Measurements from ENCODE around the gene TMEM236. TPM values are rescaled to one million over a fixed set of nuclear protein-coding genes. Genes with fewer than 3 reads are reported as not detected.
A peak's percentile ranks its signal among the peaks of the same experiment; 100 is the strongest.

TMEM236 gene
- total RNA-seq, 1 experiment from 2014 or later: 0.03 TPM

DNA sequence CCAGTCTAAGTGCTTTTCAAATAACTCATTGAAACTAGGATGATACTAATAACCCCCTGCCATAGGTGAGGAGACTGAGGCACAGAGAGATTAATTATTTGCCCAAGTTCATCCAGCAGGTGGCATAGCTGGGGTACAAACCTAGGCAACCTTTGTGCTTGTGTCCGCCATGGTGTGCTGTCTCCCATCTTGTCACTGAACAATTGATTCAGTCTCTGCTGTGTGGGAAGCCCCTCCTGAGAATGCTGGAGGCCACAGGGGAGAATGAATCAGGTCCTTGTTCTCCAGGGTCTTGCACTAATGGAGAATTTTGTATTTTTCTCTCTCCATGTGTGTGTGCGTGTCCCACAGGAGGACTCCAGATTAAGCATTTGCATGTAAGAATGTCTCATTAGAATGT, 15.8 kb upstream of the TMEM236 start:
- in situ Hi-C loops (cut with HindIII; ENCODE audit: low pct_unique_long_range_greater_than_20kb, low sequenced_read_pairs): no loop called here
- DNase-seq (ENCODE audit: low read depth, low spot score): peak; percentile 74

- in situ Hi-C loops (cut with HindIII; ENCODE audit: low pct_unique_long_range_greater_than_20kb, low sequenced_read_pairs): no loop called here
- peak; percentile 49 for DNase-seq (ENCODE audit: low read depth, low spot score)
Measured at GRCh38 chr10:17737027-17737965, 14.7 kb upstream of the TMEM236 start.

DNA sequence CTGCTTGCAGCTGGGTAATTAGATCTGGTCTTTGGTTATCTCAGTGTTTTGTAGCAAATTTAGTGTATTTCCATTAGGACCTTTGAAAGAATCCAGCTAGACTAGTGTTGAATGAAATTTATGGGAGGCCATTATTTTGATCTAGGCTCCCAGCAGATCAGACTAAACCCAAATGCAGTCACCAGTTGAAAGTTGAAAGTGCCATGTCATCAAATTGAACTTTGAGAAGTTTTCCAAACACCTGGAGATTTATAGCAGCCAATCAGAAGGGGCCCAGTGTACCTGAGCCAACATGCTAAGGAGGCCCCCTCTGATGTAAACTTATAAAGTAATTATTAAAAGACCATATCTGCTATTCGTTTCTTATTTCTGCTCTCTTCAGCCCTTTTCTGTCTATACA, 11.3 kb upstream of the TMEM236 start:
- in situ Hi-C loops (cut with HindIII; ENCODE audit: low pct_unique_long_range_greater_than_20kb, low sequenced_read_pairs): no loop called here
- DNase-seq (ENCODE audit: low read depth, low spot score): no peak

DNA sequence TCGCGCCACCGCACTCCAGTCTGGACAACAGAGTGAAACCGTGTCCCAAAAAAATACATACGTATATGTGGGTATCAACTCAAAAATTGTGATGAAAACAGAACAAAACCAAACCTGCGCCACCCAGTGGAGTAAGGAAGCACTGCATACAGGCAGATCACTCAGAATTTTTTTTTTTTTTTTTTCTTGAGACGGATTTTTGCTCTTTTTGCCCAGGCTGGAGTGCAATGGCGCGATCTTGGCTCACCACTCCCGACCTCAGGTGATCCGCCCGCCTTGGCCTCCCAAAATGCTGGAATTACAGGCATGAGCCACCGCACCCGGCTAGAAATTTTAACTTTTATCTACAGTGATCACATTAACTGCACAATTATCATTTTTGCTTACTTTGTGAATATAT, 9.1 kb upstream of the TMEM236 start:
- in situ Hi-C loops (cut with HindIII; ENCODE audit: low pct_unique_long_range_greater_than_20kb, low sequenced_read_pairs): no loop called here
- peak; percentile 66 for DNase-seq (ENCODE audit: low read depth, low spot score)

GRCh38 chr10:17743437-17743836, 8.6 kb upstream of the TMEM236 start:
- in situ Hi-C loops (cut with HindIII; ENCODE audit: low pct_unique_long_range_greater_than_20kb, low sequenced_read_pairs): no loop called here
- DNase-seq (ENCODE audit: low read depth, low spot score): no peak

- in situ Hi-C loops (cut with HindIII; ENCODE audit: low pct_unique_long_range_greater_than_20kb, low sequenced_read_pairs): no loop called here
- DNase-seq (ENCODE audit: low read depth, low spot score): no peak
Measured at GRCh38 chr10:17744341-17744861, 7.6 kb upstream of the TMEM236 start.

- DNase-seq (ENCODE audit: low read depth, low spot score): peak; percentile 3
- in situ Hi-C loops (cut with HindIII; ENCODE audit: low pct_unique_long_range_greater_than_20kb, low sequenced_read_pairs): no loop called here
Measured at GRCh38 chr10:17747883-17748550, 4.0 kb upstream of the TMEM236 start.

- in situ Hi-C loops (cut with HindIII; ENCODE audit: low pct_unique_long_range_greater_than_20kb, low sequenced_read_pairs): no loop called here
- no peak for DNase-seq (ENCODE audit: low read depth, low spot score)
Measured at GRCh38 chr10:17749890-17750289, 2.1 kb upstream of the TMEM236 start.

- DNase-seq (ENCODE audit: low read depth, low spot score): no peak
- in situ Hi-C loops (cut with HindIII; ENCODE audit: low pct_unique_long_range_greater_than_20kb, low sequenced_read_pairs): no loop called here
Measured at GRCh38 chr10:17756557-17757217, 4.7 kb downstream of the TMEM236 start.

- in situ Hi-C loops (cut with HindIII; ENCODE audit: low pct_unique_long_range_greater_than_20kb, low sequenced_read_pairs): no loop called here
- DNase-seq (ENCODE audit: low read depth, low spot score): no peak
Measured at GRCh38 chr10:17758200-17758599, 6.2 kb downstream of the TMEM236 start.

DNA sequence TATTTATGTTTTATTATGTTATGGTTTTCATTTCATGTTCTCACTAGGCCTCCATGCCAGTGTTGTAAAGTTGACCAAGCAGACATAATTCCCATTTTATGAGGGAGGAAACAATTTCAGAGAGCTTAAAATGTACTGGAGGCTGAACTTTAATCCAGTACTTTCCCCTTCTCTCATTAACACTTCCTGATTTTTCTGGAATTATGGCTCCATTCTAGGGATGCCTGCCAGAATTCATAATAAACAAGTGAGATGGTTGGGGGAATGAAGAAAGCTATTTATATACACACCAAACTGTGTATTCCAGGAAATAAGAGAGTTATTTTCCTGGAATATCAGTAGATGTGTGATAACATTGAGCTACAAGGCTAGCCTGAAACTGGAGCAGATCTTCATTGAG, 6.9 kb downstream of the TMEM236 start:
- in situ Hi-C loops (cut with HindIII; ENCODE audit: low pct_unique_long_range_greater_than_20kb, low sequenced_read_pairs): no loop called here
- DNase-seq (ENCODE audit: low read depth, low spot score): no peak

- no peak for DNase-seq (ENCODE audit: low read depth, low spot score)
- in situ Hi-C loops (cut with HindIII; ENCODE audit: low pct_unique_long_range_greater_than_20kb, low sequenced_read_pairs): no loop called here
Measured at GRCh38 chr10:17764142-17764541, 12.1 kb downstream of the TMEM236 start.

- in situ Hi-C loops (cut with HindIII; ENCODE audit: low pct_unique_long_range_greater_than_20kb, low sequenced_read_pairs): no loop called here
- no peak for DNase-seq (ENCODE audit: low read depth, low spot score)
Measured at GRCh38 chr10:17765602-17766001, 13.6 kb downstream of the TMEM236 start.

GRCh38 chr10:17766731-17767130, 14.7 kb downstream of the TMEM236 start:
- no peak for DNase-seq (ENCODE audit: low read depth, low spot score)
- in situ Hi-C loops (cut with HindIII; ENCODE audit: low pct_unique_long_range_greater_than_20kb, low sequenced_read_pairs): no loop called here

GRCh38 chr10:17768496-17768895, 16.5 kb downstream of the TMEM236 start:
- in situ Hi-C loops (cut with HindIII; ENCODE audit: low pct_unique_long_range_greater_than_20kb, low sequenced_read_pairs): no loop called here
- peak; percentile 7 for DNase-seq (ENCODE audit: low read depth, low spot score)

GRCh38 chr10:17768957-17769356, 17.0 kb downstream of the TMEM236 start:
- no peak for DNase-seq (ENCODE audit: low read depth, low spot score)
- in situ Hi-C loops (cut with HindIII; ENCODE audit: low pct_unique_long_range_greater_than_20kb, low sequenced_read_pairs): no loop called here

DNA sequence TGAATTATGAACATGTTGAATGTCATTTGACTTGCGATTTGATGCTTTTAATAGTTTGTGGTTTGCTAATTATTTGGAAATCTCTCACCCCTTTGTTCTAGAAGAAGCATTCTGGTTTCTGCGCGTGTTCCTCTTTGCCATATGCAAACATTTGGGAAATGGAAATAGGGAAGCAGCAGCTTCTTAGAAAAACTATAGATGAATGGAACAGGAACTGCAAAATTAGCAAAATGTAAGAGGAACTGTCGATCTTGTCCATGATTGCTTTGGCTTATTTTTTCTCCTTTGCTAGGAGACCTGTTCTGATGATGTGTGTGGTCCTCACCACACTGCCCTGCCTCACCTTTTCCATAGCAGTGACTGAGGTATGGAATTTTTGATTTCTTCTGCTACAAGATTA, 19.0 kb downstream of the TMEM236 start:
- no peak for DNase-seq (ENCODE audit: low read depth, low spot score)
- in situ Hi-C loops (cut with HindIII; ENCODE audit: low pct_unique_long_range_greater_than_20kb, low sequenced_read_pairs): no loop called here

DNA sequence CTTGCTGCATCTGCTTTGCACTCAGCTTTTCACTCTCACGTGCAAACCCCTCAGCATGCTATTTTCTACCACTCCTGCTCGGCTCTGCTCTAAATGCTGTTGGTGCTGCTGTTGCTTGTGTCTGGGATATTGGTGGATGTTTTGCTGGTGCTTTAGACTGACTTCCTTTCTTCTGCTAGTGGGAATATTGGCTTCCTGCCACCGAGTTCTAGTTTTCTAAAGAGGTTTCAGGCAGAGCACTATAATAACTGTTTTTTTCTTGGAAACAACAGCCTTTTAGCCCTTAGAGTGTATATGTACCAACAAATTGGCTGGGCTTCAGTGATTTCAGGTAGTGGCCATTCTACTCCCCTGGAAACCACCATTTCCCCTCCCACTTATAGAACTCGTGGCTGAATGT, 27.8 kb downstream of the TMEM236 start:
- in situ Hi-C loops (cut with HindIII; ENCODE audit: low pct_unique_long_range_greater_than_20kb, low sequenced_read_pairs): no loop called here
- DNase-seq (ENCODE audit: low read depth, low spot score): no peak
